HG03439 (cell line): Measurements from ENCODE around the gene GNB5.
A peak's percentile ranks its signal among the peaks of the same experiment; 100 is the strongest.
"Not testable (repeated sequence)": the region's sequence is repeated elsewhere in the genome, so short reads cannot be mapped to it uniquely, and the experiment has no call there.

ENCODE experiments used
- ATAC-seq: cut with Tn5 transposase; IDR thresholded peaks from one replicate; pipeline ENCODE4 v1.9.1; 2021; ENCODE audit warnings: mild to moderate bottlenecking, moderate library complexity; ENCODE audit not compliant: unreplicated experiment

GNB5 gene

DNA sequence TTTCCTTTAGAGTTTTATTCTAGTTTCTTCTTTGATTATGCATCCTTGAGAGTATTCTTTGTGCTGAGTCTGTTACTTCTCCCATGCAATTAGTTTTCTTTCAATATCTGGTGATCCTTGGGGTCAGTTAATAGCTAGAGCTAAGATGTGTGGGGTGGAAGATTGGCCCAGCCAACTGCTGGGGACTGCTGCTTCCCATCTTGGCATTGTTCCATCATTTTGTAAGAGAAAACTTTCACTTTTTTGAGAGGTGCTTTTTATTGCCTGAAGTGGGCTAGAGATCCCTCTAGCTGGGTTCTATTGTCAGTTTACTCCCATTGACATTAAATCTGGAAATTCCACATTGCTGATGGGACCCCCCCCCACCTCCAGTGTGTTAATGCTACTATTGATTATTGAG lies 94.0 kb downstream of the GNB5 start:
- no peak for ATAC-seq

DNA sequence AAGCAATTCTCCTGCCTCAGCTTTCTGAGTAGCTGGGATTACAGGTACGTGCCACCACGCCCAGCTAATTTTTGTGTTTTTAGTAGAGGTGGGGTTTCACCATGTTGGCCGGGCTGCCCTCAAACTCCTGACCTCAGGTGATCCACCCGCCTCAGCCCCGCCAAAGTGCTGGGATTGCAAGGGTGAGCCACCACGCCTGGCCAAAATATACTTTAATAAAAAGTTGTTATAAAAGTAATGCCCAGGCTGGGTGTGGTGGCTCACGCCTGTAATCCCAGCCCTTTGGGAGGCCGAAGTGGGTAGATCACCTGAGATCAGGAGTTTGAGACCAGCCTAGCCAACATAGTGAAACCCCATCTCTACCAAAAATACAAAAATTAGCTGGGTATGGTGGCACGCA lies 94.7 kb downstream of the GNB5 start:
- ATAC-seq, result not testable (repeated sequence)

DNA sequence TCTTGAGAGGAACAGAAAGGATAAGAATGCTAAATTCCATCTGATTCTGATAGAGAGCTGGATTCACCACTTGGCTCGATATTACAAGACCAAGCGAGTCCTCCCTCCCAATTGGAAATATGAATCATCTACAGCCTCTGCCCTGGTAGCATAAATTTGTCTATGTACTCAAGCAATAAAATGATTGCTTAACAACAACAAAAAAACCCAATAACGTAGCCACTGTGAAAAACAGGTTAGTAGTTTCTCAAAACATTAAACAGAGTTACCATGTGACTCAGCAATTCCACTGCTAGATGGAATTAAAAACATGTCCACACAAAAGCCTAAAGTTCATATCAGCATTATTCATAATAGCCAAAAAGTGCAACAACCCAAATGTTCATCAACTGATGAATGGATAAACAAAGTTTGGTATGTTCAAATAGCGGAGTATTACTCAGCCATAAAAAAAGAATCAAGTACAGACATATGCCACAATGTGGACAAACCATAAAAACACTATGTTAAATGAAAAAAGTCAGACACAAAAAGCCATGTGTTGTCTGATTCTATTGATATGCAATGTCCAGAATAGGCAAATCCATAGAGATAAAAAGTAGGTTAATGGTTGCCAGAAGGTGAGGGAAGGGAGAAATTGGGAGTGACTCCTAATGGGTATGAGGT lies 95.5 kb downstream of the GNB5 start:
- ATAC-seq, result no peak

- ATAC-seq, result no peak
These were observed 96.2 kb downstream of the GNB5 start for GRCh38 chr15:52094811-52095584.

DNA sequence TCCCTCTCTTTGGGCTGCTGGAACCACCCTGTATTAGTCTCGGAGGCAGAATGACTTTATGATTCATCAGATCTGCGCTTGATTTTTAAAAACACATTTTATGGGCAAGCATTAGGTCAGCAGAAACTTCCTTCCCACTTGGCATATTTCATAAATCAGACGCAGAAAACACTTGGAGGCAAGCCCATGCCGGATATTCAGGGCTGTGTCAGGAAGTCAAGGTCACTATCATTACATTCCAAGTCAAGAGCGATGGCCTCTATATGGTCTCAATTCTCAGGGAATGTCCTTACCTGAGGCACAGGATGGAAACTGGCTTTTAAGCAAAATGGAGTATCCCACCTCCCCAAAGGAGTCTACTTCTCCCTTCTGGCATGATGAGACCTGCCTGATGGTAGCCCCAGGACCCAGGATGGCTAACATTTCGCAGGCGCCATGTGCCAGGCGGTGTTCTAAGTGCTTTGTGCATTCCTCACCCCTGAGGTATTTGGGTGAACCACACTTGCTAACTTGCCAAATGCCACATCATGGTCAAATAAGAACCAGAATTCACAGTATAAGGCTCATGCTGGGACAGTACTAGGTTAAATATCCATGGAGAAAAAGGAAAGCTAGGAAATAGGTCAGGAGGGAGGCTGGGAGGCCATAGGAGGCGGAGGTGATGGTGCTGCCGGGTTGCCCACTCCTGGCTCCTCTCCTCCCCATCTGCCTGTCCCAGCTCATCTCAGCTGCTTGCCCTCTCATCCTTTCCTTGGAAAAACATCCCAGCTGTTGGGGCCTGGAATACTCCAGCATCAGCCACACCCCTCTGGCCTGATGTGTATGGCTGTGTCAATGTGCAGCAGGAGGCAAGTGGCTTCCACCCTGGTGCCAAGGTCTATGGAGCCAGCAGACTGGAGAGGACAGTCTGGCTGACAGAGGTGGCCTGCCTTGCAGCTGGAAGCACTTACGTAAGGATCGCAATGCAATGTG lies 97.4 kb downstream of the GNB5 start:
- ATAC-seq, result no peak

- no peak for ATAC-seq
These were observed 98.0 kb downstream of the GNB5 start for GRCh38 chr15:52093167-52093538.

GRCh38 chr15:52090193-52090592 lies 101.0 kb downstream of the GNB5 start:
- no peak for ATAC-seq

DNA sequence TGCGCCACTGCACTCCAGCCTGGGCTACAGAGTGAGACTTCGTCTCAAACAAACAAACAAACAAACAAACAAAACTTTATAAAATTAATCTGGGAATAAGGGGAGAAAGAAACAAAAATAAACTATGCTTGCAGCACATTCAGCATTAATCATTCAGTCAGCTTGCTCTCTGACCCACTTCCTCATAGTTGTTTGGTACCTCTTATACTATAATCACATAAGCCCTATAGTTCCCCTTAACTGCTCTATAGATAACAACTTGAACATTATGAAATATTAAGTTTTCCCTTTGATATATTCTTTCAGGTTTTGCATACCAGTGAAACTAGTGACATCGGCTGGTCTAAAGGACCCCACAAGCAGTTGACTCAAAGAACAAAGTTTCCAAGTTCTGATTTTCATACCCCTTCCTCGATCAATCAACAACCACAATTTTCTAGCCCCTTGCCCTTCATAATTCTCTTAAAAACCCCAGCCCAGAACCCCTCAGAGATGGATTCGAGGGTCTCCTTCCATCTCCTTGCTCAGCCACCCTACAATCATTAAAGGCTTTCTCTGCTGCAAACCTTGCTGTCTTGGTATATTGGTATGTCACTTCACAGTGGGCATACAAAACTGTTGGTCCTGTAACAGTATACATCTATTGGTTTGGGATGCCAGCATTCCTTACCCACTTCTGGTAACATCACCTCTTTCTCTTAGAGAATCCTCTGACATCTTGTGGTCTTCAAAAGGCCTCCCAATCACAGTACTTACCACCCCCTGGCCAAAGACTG lies 105.0 kb downstream of the GNB5 start:
- no peak for ATAC-seq

GRCh38 chr15:52085299-52085698 lies 105.9 kb downstream of the GNB5 start:
- ATAC-seq, result no peak

GRCh38 chr15:52083603-52084002 lies 107.6 kb downstream of the GNB5 start:
- ATAC-seq, result no peak

GRCh38 chr15:52083037-52083359 lies 108.2 kb downstream of the GNB5 start:
- ATAC-seq, result not testable (repeated sequence)

DNA sequence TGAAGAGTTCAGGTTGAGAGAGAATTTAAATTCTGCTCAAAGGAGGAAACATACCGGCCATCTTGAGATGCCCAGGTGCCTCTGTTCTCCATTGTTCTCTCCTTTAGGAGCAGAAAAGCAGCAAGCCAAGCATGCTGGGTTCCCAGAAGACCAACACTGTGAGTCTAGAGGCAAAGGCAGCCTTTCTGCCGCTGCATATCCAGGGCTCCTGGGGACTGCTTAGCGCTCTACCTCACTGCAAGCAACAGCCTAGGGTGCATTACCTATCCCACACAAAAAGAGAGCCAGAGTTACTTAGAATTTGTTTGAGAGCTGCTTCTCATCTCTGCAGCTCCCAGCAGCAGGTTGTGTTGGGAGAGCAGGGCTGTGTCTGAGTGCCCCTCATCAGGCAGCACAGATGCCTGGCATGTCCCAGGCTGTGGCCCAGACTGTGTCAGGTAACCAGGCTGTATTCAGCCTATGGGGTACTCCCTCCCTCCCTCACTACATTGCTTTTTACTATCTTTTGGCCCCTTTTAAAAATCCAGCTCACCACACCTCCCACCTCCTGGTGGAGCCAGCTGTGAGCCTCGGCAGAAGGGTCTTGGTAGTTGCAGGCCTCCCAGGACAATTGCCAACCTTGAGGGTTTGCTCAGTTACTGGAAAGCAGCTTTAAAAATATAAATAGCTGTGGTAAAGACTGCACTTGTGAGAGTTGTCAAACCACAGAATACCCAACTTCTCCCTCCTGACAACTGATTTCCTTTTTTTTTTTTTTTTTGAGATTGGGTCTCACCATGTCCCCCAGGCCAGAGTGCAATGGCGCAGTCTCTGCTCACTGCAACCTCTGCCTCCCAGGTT lies 108.8 kb downstream of the GNB5 start:
- no peak for ATAC-seq

GRCh38 chr15:52080706-52081392 lies 110.3 kb downstream of the GNB5 start:
- no peak for ATAC-seq

DNA sequence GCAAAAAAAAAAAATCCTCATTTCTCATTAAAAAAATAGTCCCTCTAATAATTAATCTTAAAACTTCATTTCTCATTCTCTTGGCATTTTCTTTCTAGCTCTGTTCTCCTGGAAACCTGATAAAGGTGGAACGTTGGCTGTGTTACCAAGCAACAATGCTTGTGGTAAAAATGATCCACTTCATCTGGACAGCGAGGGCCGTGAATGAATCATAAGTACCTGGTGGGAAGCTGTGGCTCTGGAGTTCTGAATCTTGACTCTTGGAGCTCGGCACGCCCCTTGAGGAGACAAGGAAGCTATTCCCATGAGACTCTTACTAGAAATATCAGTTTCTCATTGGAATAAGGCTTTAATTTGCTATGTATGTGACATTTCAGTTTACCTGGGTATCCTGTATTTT lies 111.2 kb downstream of the GNB5 start:
- ATAC-seq, result no peak

DNA sequence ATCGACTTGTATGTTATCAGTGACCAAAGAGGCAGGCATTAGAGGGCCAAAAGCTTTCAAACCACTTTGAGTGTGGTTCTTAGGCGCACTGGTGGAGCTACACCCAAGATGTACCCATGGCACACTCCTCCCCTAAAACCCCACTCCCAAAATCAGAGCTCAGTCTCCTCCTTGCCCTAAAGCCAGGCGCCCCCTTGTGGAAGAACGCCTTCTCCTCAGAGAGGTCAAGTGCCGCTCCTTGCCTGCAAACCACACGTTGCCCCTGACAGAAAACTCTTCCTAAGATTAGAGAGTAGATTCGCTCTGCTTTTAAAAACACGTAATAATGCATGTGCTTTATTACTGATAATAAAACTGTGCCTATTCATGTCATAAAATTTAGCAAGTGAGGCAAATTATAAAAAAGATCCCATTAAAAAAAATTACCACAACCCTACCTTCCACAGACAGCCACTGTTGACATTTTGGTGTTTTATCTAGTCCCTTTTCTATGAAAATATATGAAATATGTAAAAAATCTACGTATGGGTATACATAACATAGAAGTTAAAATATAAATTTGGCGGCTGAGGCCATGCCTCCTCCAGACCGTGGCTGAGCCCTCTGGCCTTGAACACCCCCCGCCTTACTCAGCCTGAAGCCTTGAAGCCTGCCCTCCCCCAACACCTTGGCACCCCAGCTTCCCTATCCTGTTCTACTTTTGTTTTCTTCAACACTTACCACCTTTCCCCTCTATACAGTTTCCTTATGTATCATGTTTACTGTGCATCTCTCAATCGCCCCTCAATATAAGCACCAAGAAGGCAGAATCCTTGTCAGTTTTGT lies 112.1 kb downstream of the GNB5 start:
- ATAC-seq, result peak; percentile 46

DNA sequence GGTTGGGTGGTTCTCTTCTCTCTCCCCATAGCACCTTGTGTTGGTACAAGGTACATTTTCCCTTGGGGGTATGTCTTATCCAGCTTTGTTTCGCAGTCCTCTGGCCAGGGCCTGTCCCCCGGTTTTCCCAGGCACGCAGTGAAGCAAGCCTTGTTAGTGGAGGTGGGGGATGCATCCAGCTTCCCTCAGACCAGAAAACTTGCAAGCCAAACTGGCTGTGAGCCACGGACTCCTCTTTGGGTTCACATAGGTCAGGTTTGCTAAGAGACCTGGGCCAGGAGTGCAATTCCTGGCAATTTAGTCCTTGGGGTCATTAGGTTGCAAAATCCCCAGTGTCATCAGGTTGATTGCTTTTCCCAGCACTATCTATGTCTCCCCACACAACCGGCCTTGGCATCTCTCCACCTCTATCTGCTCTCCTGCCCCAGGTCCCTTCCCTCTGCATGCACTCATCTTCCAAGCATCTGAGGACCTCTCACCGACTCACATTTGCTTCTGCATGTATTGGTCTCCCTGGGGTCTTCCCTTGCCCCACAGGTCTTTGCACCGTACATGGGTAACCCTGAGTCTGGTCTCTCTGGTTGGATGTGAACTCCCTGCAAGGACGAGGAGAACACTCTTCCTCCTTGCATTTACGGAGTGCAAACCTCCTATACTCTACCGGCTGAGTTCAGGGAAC lies 112.9 kb downstream of the GNB5 start:
- ATAC-seq, result no peak

GRCh38 chr15:52076889-52077781 lies 114.1 kb downstream of the GNB5 start:
- no peak for ATAC-seq
